ENCODE measurements around the gene TMEM134. TPM values are rescaled to one million over a fixed set of nuclear protein-coding genes. Genes with fewer than 3 reads are reported as not detected.
"Not testable (repeated sequence)": the region's sequence is repeated elsewhere in the genome, so short reads cannot be mapped to it uniquely, and the experiment has no call there.

The TMEM134 gene
- total RNA-seq, 4 donors from 2014 or later, result 80.0 to 126 (median 86.1) TPM

DNA sequence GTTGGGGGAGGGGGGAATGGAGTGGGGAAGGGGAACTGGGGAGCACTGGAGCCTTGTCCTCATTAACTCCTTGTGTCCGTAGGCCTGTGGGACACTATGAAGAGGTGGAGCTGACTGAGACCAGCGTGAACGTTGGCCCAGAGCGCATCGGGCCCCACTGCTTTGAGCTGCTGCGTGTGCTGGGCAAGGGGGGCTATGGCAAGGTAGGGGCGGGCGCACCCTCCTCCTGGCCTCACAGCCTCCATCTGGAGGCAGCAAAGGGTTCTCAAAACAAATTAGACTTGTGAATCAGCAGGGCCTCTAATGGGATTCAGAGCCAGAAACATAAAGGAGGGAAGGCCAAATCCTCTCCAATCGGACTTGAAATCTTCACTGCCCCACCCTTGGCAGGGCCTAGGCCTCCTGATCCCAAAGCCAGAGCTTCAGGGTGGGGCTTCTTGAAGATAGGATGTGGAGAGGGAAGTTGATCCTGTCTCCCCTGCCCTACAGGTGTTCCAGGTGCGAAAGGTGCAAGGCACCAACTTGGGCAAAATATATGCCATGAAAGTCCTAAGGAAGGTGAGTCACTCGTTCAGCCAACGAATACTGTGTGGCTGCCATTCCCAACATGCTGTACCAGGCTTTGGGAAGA is 39.9 kb downstream of the TMEM134 start:
- Histone ChIP-seq H3K4me1 (peaks cover 0 to 27% (median 14%) of the 10 kb centered on the region in 4 donors), H3K4me3 (peak overlapping the region; percentile 83 to 96 (median 93)), H3K36me3 (peaks cover 0 to 34% (median 0%) of the 10 kb centered on the region in 3 donors), H3K27ac (peak overlapping the region; percentile 90 to 97 (median 95)), H3K9me3 (no peaks in the 10 kb centered on the region), H3K27me3 (no peaks in the 10 kb centered on the region)
- TF ChIP-seq CTCF (IDR thresholded peaks at IDR 0.05) (no peak), POLR2A (IDR thresholded peaks at IDR 0.05) (no peak)
- no peak for DNase-seq

GRCh38 chr11:67428052-67429001 is 40.7 kb downstream of the TMEM134 start, which contains the start of gene RPS6KB2:
Gene RPS6KB2 (plus strand): TSS chr11:67428494. CDS start chr11:67428546, 52 bp downstream.
- H3K36me3 ChIP-seq, result peaks cover 0 to 26% (median 0%) of the 10 kb centered on the region in 3 donors
- peak within 1 kb of the TSS; percentile 90 to 97 (median 95) for H3K27ac ChIP-seq
- DNase-seq, result peak; percentile 99 to 100 (median 100)
- peak within 1 kb of the TSS; percentile 83 to 96 (median 93) for H3K4me3 ChIP-seq
- no peaks in the 10 kb centered on the region for H3K9me3 ChIP-seq
- H3K4me1 ChIP-seq, result peaks cover 0 to 18% (median 12%) of the 10 kb centered on the region in 4 donors
- TF ChIP-seq CTCF (IDR thresholded peaks at IDR 0.05) (peak in 1 of 6 experiments; percentile 3), POLR2A (IDR thresholded peaks at IDR 0.05) (peak; percentile 96)
- no peaks in the 10 kb centered on the region for H3K27me3 ChIP-seq

- Histone ChIP-seq H3K27ac (peak overlapping the region; percentile 90 to 97 (median 95)), H3K4me3 (peak overlapping the region; percentile 83 to 96 (median 93)), H3K4me1 (peaks cover 0 to 17% (median 11%) of the 10 kb centered on the region in 4 donors), H3K36me3 (peaks cover 0 to 17% (median 0%) of the 10 kb centered on the region in 3 donors)
- DNase-seq, H3K27me3 ChIP-seq, H3K9me3 ChIP-seq: not testable (repeated sequence)
These were observed 41.6 kb downstream of the TMEM134 start for GRCh38 chr11:67427364-67427859.

DNA sequence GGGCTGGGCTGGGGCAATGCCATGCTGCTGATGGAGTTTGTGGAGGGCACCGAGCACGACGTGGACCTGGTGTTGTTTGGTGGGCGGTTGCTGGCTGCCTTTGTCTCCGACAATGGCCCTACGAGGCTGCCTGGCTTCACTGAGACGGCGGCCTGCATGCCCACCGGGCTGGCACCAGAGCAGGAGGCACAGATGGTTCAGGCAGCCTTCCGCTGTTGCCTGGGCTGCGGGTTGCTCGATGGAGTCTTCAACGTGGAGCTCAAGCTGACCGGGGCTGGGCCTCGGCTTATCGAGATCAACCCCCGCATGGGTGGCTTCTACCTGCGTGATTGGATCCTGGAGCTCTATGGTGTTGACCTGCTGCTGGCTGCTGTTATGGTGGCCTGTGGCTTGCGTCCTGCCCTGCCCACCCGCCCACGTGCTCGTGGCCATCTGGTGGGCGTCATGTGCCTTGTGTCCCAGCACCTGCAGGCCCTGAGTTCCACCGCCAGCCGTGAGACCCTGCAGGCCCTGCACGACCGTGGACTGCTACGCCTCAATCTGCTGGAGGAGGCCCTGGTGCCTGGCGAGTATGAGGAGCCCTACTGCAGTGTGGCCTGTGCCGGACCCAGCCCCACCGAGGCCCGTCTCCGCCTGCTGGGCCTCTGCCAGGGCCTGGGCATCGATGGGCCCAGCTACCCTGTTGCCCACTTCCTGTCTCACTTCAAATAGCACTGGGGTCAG is 45.0 kb downstream of the TMEM134 start:
- TF ChIP-seq POLR2A (IDR thresholded peaks at IDR 0.05) (no peak), CTCF (IDR thresholded peaks at IDR 0.05) (no peak)
- Histone ChIP-seq H3K36me3 (no peaks in the 10 kb centered on the region), H3K27ac (no peak overlapping the region)

DNA sequence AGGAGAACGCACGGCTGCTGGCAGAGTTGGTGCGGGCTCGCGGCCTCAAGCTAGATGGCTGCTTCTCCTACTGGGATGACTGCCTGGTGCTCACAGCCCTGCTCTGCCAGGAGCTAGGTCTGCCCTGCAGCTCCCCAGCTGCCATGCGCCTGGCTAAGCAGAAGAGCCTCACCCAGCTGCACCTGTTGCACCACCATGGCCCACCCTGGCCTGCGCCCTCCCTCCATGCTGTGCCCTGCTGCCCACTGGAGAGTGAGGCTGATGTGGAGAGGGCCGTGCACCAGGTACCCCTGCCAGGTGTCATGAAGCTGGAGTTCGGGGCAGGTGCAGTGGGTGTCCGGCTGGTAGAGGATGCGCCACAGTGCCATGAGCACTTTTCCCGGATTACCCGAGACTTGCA is 45.6 kb downstream of the TMEM134 start:
- no peaks in the 10 kb centered on the region for H3K36me3 ChIP-seq
- H3K4me1 ChIP-seq, result peaks cover 0 to 29% (median 19%) of the 10 kb centered on the region in 4 donors

More for the DNA sequence above, 45.0 kb downstream of the TMEM134 start:
- Histone ChIP-seq H3K9me3 (no peaks in the 10 kb centered on the region), H3K4me1 (peaks cover 0 to 26% (median 16%) of the 10 kb centered on the region in 4 donors), H3K27me3 (no peaks in the 10 kb centered on the region), H3K4me3 (no peak overlapping the region)
- no peak for DNase-seq

More for the DNA sequence above, 45.6 kb downstream of the TMEM134 start:
- H3K27ac ChIP-seq, result no peak overlapping the region
- H3K27me3 ChIP-seq, result no peaks in the 10 kb centered on the region
- no peak overlapping the region for H3K4me3 ChIP-seq
- no peak for DNase-seq
- TF ChIP-seq CTCF (IDR thresholded peaks at IDR 0.05) (no peak), POLR2A (IDR thresholded peaks at IDR 0.05) (no peak)
- H3K9me3 ChIP-seq, result no peaks in the 10 kb centered on the region

All from Peyer's patch (tissue), 4 donors.